Measurements from ENCODE around the gene PPP1R3G. TPM values are rescaled to one million over a fixed set of nuclear protein-coding genes. Genes with fewer than 3 reads are reported as not detected.

PPP1R3G gene
- total RNA-seq, 4 donors from 2014 or later: 0.35 to 1.7 TPM; not detected in 2

- no peaks in the 10 kb centered on the region for H3K27me3 ChIP-seq
- no peaks in the 10 kb centered on the region for H3K4me1 ChIP-seq
- H3K27ac ChIP-seq: no peak overlapping the region
- no peaks in the 10 kb centered on the region for H3K36me3 ChIP-seq
- DNase-seq: no peak
- TF ChIP-seq, protein P1, sequence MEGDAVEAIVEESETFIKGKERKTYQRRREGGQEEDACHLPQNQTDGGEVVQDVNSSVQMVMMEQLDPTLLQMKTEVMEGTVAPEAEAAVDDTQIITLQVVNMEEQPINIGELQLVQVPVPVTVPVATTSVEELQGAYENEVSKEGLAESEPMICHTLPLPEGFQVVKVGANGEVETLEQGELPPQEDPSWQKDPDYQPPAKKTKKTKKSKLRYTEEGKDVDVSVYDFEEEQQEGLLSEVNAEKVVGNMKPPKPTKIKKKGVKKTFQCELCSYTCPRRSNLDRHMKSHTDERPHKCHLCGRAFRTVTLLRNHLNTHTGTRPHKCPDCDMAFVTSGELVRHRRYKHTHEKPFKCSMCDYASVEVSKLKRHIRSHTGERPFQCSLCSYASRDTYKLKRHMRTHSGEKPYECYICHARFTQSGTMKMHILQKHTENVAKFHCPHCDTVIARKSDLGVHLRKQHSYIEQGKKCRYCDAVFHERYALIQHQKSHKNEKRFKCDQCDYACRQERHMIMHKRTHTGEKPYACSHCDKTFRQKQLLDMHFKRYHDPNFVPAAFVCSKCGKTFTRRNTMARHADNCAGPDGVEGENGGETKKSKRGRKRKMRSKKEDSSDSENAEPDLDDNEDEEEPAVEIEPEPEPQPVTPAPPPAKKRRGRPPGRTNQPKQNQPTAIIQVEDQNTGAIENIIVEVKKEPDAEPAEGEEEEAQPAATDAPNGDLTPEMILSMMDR (IDR thresholded peaks at IDR 0.05): no peak
- no peak for TF ChIP-seq POLR2A (IDR thresholded peaks at IDR 0.05)
- no peaks in the 10 kb centered on the region for H3K9me3 ChIP-seq
- no peak overlapping the region for H3K4me3 ChIP-seq
Observed at GRCh38 chr6:5121956-5122355, 36.8 kb downstream of the PPP1R3G start.

DNA sequence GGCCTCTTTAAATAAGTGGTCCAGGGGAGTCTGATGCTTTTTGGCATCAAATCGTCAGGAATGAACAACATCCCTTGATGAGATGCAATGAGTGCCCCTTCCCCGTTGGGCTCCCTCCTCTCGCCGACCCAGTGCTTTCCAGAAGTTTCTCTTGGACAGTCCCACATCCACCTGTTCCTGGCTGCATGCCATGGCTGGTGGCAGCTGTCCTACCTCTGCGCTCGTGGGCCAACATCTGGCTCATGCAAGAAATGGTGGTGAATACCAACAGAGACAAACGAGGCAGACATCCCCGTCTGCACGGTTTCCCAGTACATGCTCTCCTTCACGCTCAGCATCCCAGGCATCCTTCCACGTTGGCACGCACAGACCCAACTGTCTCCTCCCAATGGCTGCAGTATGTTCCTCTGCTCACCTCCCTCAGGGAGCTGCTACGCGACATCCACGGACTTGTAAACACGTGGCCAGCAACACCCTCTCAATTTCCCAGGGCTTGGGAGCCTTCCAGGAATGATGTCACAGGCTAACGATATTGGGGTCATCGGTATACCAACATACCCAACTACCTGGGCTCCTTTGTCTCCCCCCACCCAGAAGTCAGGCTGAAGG, 37.5 kb downstream of the PPP1R3G start:
- Histone ChIP-seq H3K4me1 (no peaks in the 10 kb centered on the region), H3K36me3 (no peaks in the 10 kb centered on the region), H3K27me3 (no peaks in the 10 kb centered on the region), H3K4me3 (no peak overlapping the region), H3K9me3 (no peaks in the 10 kb centered on the region), H3K27ac (no peak overlapping the region)
- TF ChIP-seq, protein P1 (IDR thresholded peaks at IDR 0.05): no peak
- no peak for TF ChIP-seq POLR2A (IDR thresholded peaks at IDR 0.05)
- DNase-seq: no peak

GRCh38 chr6:5123296-5124143, 38.4 kb downstream of the PPP1R3G start:
- H3K4me1 ChIP-seq: no peaks in the 10 kb centered on the region
- DNase-seq: no peak
- TF ChIP-seq, protein P1 (IDR thresholded peaks at IDR 0.05): no peak
- TF ChIP-seq POLR2A (IDR thresholded peaks at IDR 0.05): no peak
- H3K4me3 ChIP-seq: no peak overlapping the region
- H3K36me3 ChIP-seq: no peaks in the 10 kb centered on the region
- H3K9me3 ChIP-seq: no peaks in the 10 kb centered on the region
- H3K27me3 ChIP-seq: no peaks in the 10 kb centered on the region
- no peak overlapping the region for H3K27ac ChIP-seq

DNA sequence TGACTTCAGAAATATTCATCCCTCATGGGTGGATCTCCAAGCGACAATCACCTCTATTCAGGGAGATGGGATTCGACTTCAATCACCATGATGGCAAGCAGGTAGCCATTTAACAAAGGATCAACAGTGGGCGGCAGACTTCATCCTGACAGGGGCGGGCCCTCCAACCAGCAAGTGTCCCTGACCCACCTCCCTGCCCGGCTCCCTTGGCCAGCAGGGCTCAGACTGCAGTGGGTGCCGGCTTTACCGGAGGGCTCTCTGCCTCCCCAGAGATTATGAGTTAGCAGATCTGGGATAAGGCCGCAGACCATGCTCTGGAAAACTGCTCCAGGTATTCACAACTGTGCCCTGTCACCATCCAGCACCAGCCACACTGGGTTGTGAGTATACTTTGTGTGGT, 39.4 kb downstream of the PPP1R3G start:
- Histone ChIP-seq H3K36me3 (no peaks in the 10 kb centered on the region), H3K4me3 (no peak overlapping the region), H3K4me1 (no peaks in the 10 kb centered on the region), H3K27ac (no peak overlapping the region), H3K9me3 (no peaks in the 10 kb centered on the region), H3K27me3 (no peaks in the 10 kb centered on the region)
- no peak for TF ChIP-seq POLR2A (IDR thresholded peaks at IDR 0.05)
- DNase-seq: no peak

GRCh38 chr6:5125152-5126006, 40.2 kb downstream of the PPP1R3G start:
- Histone ChIP-seq H3K27me3 (no peaks in the 10 kb centered on the region), H3K4me1 (no peaks in the 10 kb centered on the region), H3K36me3 (no peaks in the 10 kb centered on the region), H3K27ac (no peak overlapping the region), H3K9me3 (no peaks in the 10 kb centered on the region), H3K4me3 (no peak overlapping the region)
- TF ChIP-seq POLR2A (IDR thresholded peaks at IDR 0.05): no peak
- DNase-seq: no peak

DNA sequence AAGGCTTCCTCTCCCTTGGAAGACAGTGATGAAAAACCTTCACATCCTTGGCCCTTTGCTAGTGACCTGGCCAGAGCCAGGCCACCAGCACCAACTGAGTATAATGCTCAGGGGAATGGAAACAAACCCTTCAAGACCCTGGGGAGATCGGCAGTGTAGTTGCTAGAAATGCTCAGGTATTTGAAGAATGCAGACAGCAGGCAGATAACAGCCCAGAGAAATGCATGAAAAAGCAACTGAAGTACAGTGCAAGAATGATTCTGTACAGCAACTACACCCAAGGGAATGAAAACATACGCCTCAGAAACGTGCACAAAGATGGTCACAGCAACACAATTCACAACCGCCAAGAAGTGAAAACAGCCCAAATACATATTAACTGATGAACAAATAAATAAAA, 41.1 kb downstream of the PPP1R3G start:
- no peaks in the 10 kb centered on the region for H3K4me1 ChIP-seq
- no peak for DNase-seq
- H3K27ac ChIP-seq: no peak overlapping the region
- TF ChIP-seq POLR2A (IDR thresholded peaks at IDR 0.05): no peak
- TF ChIP-seq, protein P1 (IDR thresholded peaks at IDR 0.05): no peak
- H3K4me3 ChIP-seq: no peak overlapping the region
- H3K36me3 ChIP-seq: no peaks in the 10 kb centered on the region
- no peaks in the 10 kb centered on the region for H3K9me3 ChIP-seq
- no peaks in the 10 kb centered on the region for H3K27me3 ChIP-seq
